ENCODE measurements around the gene TUBAL3. TPM values are rescaled to one million over a fixed set of nuclear protein-coding genes. Genes with fewer than 3 reads are reported as not detected.

The TUBAL3 gene
- polyA plus RNA-seq (2013, experiment 1 of 2), result not detected
- polyA plus RNA-seq (2013, experiment 2 of 2), result not detected

DNA sequence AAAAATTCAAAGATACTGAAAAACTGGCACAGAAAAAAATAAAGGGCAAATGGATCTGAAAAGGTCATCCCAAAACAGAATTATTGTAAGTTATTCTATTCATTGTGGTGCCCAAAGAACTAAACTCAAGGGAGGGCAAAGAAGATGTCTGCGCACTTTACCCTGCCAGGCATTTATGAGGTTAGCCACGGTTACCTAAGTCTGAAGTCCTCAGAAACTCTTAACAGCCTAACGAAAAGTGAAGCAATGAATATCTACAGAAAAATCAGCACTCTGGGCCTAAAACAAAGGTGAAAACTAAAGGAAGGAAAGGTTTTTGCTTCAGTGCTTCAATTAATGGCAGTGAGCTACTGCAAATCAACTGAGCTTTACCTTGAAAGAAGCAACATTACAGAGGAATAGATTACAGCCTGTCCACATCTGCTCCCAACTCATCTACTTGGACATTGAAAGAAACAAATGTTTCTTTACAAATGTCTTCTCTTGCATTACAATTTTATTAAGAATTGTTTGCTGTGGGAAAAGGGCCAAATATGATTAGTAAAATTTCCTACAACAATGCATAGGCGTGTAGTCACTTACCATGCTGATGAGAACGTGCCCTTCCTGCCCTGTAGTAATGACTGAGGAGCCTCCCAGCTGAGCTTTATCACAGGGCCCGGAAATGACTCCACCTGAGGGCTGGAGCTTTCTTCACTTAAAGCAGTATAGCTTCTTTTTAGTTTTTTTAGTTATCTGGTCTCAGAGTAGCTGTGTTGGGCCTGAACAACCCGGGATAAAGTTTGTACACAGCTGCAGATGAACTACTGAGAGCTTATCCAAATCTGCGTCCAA lies at the start of gene TUBAL3:
Gene TUBAL3 (minus strand): TSS at position 621 of the 834 bp plus-strand sequence. CDS start 36 bp downstream, at position 585.
- WGBS, 2 experiments (ENCODE audit: insufficient coverage in 2 of 2), result 83 to 86% methylated on average over 5 of the region's 8 CpGs

DNA sequence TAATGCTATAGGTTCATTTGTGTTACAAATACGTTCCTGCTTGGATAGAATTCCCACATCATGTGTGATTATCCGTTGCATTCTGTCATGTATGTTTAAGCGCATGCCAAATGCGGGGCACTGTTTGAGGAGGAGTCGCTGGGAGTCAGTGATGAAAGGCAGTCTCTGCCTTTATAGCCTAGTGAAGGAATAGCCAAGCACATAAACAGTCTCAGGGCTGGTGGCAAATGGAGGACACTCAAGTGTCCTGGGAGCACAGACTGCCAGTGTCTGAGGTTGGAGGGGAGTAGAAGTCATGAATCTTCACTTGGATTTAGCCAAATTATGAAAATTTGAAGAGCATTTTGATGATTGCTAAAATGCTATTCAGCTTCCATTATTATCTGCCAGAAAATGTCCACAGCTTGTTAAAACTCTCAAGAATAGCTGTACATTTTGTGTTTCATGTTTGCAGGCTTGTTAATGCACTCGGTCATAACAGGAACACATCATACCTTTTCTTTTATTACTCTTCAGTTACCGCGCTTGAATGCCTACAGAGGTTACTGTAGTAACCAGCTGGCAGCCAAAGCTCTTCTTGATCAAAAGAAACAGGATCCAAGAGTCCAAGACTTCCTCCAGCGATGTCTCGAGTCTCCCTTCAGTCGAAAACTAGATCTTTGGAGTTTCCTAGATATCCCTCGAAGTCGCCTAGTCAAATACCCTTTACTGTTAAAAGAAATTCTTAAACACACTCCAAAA lies 49.3 kb upstream of the TUBAL3 start:
- Histone ChIP-seq H3K9me3 (ENCODE audit: control insufficient read depth, low read length) (no peaks in the 10 kb centered on the region), H3K27ac (ENCODE audit: low read depth, low read length, severe bottlenecking) (no peak overlapping the region), H3K4me3 (ENCODE audit: extremely low read depth, insufficient read depth, low read length, poor library complexity, severe bottlenecking) (no peak overlapping the region), H3K36me3 (ENCODE audit: control insufficient read depth, insufficient read depth, low read length) (peaks cover 69% of the 10 kb centered on the region), H3K4me1 (ENCODE audit: control insufficient read depth, insufficient read depth, low read length, poor library complexity, severe bottlenecking) (no peaks in the 10 kb centered on the region)
- WGBS, 2 experiments (ENCODE audit: insufficient coverage in 2 of 2), result 88 to 94% methylated on average over 9 to 10 of the region's 13 CpGs

More for the DNA sequence above, at the start of gene TUBAL3:
- Histone ChIP-seq H3K27ac (ENCODE audit: low read depth, low read length, severe bottlenecking) (no peak within 1 kb of the TSS), H3K4me3 (ENCODE audit: extremely low read depth, insufficient read depth, low read length, poor library complexity, severe bottlenecking) (no peak within 1 kb of the TSS), H3K9me3 (ENCODE audit: control insufficient read depth, low read length) (peaks cover 16% of the 10 kb centered on the region), H3K4me1 (ENCODE audit: control insufficient read depth, insufficient read depth, low read length, poor library complexity, severe bottlenecking) (no peaks in the 10 kb centered on the region), H3K36me3 (ENCODE audit: control insufficient read depth, insufficient read depth, low read length) (no peaks in the 10 kb centered on the region)

DNA sequence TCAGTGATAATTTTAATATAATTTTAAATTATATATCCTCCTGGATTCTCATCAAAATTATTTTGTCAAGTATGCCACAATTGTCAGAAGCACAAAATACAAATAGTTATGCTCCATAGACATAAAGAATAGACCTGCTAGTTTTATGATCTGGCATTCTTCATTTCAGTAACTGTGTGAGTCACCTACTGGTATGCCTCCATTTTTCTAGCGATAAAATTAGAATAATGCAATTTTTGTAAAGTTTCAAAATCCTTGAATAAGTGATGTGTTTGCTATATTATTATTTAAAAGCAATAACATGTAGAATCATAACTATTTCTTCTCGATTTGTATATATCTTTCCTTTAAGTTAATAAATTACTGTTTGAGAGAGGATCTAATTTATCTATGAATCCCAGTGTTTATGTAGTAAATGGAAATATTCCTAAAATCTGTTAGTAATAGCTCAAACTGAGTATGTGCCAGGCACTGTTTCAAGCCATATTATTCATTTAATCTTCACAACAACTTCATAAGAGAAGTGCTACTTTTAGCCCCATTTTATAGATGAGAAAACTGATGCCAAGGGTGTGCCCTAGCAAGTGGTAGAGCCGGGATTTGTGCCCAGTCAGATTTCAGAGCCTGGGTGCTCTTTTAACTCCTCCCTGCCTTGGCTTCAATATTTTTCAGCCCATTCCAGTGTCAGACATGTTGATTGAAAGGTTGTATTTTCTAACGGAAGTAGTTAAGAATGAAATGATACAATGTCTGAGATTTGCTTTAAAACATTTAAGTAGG lies 46.2 kb upstream of the TUBAL3 start:
- Histone ChIP-seq H3K9me3 (ENCODE audit: control insufficient read depth, low read length) (no peaks in the 10 kb centered on the region), H3K4me3 (ENCODE audit: extremely low read depth, insufficient read depth, low read length, poor library complexity, severe bottlenecking) (no peak overlapping the region), H3K4me1 (ENCODE audit: control insufficient read depth, insufficient read depth, low read length, poor library complexity, severe bottlenecking) (no peaks in the 10 kb centered on the region), H3K27ac (ENCODE audit: low read depth, low read length, severe bottlenecking) (no peak overlapping the region), H3K36me3 (ENCODE audit: control insufficient read depth, insufficient read depth, low read length) (peaks cover 40% of the 10 kb centered on the region)
- 100% methylated on average over 1 of the region's 4 CpGs; no CpG with 5 or more reads in 1 of the 2 experiments for WGBS, 2 experiments (ENCODE audit: insufficient coverage in 2 of 2)

DNA sequence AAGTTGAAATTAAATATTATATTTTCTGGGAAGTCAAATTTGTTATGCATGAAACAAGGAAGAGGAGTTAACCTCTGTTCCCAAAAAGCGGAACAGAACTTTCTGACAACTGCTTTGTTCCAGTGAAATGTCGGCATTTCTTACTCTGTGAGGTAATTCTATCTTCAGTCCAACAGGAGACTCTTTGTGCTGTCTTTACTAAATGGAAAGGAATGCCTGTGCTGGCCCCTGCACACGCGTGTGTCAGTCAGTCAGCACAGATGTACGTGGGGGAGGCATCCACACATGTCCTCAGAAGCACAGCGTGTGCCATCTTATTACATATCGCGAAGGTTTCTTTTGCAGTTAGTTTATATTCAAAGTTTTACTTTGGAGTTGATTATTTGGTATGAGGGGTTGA lies 45.2 kb upstream of the TUBAL3 start:
- peak overlapping the region; percentile 25 for H3K27ac ChIP-seq (ENCODE audit: low read depth, low read length, severe bottlenecking)
- H3K36me3 ChIP-seq (ENCODE audit: control insufficient read depth, insufficient read depth, low read length), result peaks cover 33% of the 10 kb centered on the region
- no peaks in the 10 kb centered on the region for H3K4me1 ChIP-seq (ENCODE audit: control insufficient read depth, insufficient read depth, low read length, poor library complexity, severe bottlenecking)
- WGBS, 2 experiments (ENCODE audit: insufficient coverage in 2 of 2), result 80 to 86% methylated on average over 4 to 6 of the region's 8 CpGs
- H3K4me3 ChIP-seq (ENCODE audit: extremely low read depth, insufficient read depth, low read length, poor library complexity, severe bottlenecking), result no peak overlapping the region
- no peaks in the 10 kb centered on the region for H3K9me3 ChIP-seq (ENCODE audit: control insufficient read depth, low read length)

GRCh38 chr10:5449227-5449626 lies 44.6 kb upstream of the TUBAL3 start:
- Histone ChIP-seq H3K27ac (ENCODE audit: low read depth, low read length, severe bottlenecking) (no peak overlapping the region), H3K4me1 (ENCODE audit: control insufficient read depth, insufficient read depth, low read length, poor library complexity, severe bottlenecking) (no peaks in the 10 kb centered on the region), H3K36me3 (ENCODE audit: control insufficient read depth, insufficient read depth, low read length) (peaks cover 27% of the 10 kb centered on the region), H3K9me3 (ENCODE audit: control insufficient read depth, low read length) (no peaks in the 10 kb centered on the region), H3K4me3 (ENCODE audit: extremely low read depth, insufficient read depth, low read length, poor library complexity, severe bottlenecking) (peak overlapping the region; percentile 43)
- WGBS, 2 experiments (ENCODE audit: insufficient coverage in 2 of 2), result no CpG with 5 or more reads among the region's 2 CpGs

DNA sequence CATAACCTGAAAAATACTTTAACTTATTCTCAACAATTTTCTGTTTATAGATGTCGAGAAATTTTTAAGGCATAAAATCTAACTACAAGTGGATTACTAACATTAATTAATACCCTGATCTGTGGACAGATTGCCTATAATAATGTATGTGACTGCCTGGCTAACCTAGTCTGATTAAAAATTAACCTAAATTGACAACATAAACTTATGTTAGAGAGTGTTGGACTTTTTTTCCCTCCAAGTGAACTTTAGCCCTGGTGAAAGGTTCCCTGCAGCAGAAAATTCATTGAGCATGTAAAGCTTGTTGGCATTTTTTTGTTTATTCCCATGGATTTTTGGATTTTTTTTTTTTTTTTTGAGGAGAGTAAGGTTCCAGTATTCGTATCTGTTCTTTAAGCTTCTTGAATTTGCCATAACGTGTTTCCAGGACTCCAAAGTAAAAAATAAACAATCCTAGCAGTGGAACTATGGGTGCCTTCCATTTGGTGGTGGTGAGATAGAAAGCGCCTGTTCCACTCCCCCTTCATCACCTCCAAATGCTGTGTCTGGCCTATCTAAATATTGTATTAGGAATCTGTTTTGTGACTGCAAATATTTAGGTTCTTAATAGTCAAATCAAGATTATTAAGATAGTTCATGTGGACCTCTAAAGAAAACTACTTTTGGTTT lies 43.8 kb upstream of the TUBAL3 start:
- Histone ChIP-seq H3K27ac (ENCODE audit: low read depth, low read length, severe bottlenecking) (no peak overlapping the region), H3K4me3 (ENCODE audit: extremely low read depth, insufficient read depth, low read length, poor library complexity, severe bottlenecking) (peak overlapping the region; percentile 43), H3K9me3 (ENCODE audit: control insufficient read depth, low read length) (no peaks in the 10 kb centered on the region), H3K36me3 (ENCODE audit: control insufficient read depth, insufficient read depth, low read length) (peaks cover 24% of the 10 kb centered on the region), H3K4me1 (ENCODE audit: control insufficient read depth, insufficient read depth, low read length, poor library complexity, severe bottlenecking) (no peaks in the 10 kb centered on the region)
- WGBS, 2 experiments (ENCODE audit: insufficient coverage in 2 of 2), result no CpG with 5 or more reads among the region's 4 CpGs

DNA sequence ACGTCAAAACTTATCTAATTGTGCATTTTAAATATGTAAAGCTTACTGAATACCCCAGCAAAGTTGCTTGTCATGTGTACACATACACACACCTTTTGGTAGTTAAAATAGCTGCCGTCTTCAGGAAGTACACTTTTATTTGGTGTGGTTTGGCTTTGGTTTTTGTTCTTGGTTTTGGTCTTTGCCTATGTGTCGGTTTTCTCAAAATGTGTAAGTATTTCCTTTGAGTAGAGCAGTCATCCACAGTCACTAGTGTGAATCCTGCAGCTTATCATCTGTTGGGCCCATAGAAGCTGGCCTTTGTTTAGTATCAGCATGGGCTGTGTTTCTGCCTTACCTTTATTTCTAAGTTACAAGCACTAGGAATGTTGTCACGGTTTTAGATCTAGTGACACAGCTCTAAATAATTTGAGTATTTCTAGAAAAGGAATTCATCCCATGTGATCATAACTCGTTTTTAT lies 43.0 kb upstream of the TUBAL3 start:
- Histone ChIP-seq H3K27ac (ENCODE audit: low read depth, low read length, severe bottlenecking) (peak overlapping the region; percentile 24), H3K9me3 (ENCODE audit: control insufficient read depth, low read length) (no peaks in the 10 kb centered on the region), H3K4me3 (ENCODE audit: extremely low read depth, insufficient read depth, low read length, poor library complexity, severe bottlenecking) (peak overlapping the region; percentile 43), H3K4me1 (ENCODE audit: control insufficient read depth, insufficient read depth, low read length, poor library complexity, severe bottlenecking) (no peaks in the 10 kb centered on the region), H3K36me3 (ENCODE audit: control insufficient read depth, insufficient read depth, low read length) (peaks cover 17% of the 10 kb centered on the region)
- 20% methylated on average over 1 of the region's 5 CpGs; no CpG with 5 or more reads in 1 of the 2 experiments for WGBS, 2 experiments (ENCODE audit: insufficient coverage in 2 of 2)

DNA sequence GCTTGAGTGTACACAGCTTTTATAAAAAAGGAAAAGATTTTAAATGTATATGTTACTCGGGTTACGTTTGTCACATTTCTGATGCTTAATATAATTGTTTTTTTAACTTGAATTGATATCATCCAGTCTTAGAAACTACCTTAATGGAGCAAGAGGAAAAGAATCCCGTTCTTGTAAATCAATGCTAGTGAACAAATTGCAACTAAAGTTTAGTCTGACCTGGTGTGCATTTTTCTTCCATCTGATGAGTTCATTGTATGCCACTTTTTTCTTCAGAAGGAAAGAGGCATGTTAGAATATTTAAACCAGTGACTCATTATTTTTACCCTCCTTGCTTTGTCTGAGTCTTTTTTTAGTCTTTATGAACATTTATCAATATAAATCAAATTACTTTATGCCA lies 42.4 kb upstream of the TUBAL3 start:
- H3K27ac ChIP-seq (ENCODE audit: low read depth, low read length, severe bottlenecking), result no peak overlapping the region

DNA sequence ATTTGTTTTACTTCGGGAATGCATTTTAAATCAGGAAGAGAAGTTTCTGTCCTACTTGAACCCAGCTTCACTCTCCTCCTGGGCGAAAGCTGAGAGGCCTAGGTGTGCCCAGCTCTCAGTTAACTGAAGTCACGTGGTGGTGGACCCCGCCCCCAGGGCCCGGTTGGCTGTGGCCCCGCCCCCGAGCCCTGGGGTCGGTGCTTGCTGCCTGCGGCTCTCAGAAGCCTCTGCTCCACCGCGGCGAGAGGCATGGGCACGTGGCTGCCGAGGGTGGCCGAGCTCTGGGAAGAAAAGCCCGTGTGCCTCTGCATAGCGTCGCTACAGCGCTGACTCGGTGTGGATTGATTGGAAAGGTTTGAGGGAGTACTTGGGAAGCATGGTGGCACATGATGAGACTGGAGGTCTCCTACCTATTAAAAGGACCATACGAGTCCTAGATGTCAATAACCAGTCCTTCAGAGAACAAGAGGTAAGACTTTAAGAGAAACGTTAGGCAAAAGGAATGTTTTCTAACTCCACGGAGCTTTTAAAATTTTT lies 41.8 kb upstream of the TUBAL3 start:
- H3K27ac ChIP-seq (ENCODE audit: low read depth, low read length, severe bottlenecking), result peak overlapping the region; percentile 26
- peaks cover 7% of the 10 kb centered on the region for H3K36me3 ChIP-seq (ENCODE audit: control insufficient read depth, insufficient read depth, low read length)
- H3K4me1 ChIP-seq (ENCODE audit: control insufficient read depth, insufficient read depth, low read length, poor library complexity, severe bottlenecking), result no peaks in the 10 kb centered on the region
- H3K9me3 ChIP-seq (ENCODE audit: control insufficient read depth, low read length), result no peaks in the 10 kb centered on the region
- 0% methylated on average over 15 to 16 of the region's 23 CpGs for WGBS, 2 experiments (ENCODE audit: insufficient coverage in 2 of 2)
- peak overlapping the region; percentile 43 for H3K4me3 ChIP-seq (ENCODE audit: extremely low read depth, insufficient read depth, low read length, poor library complexity, severe bottlenecking)

More for the DNA sequence above, 42.4 kb upstream of the TUBAL3 start:
- no peaks in the 10 kb centered on the region for H3K9me3 ChIP-seq (ENCODE audit: control insufficient read depth, low read length)
- peaks cover 12% of the 10 kb centered on the region for H3K36me3 ChIP-seq (ENCODE audit: control insufficient read depth, insufficient read depth, low read length)
- WGBS, 2 experiments (ENCODE audit: insufficient coverage in 2 of 2), result 33% methylated on average over 1 of the region's 3 CpGs; no CpG with 5 or more reads in 1 of the 2 experiments
- H3K4me3 ChIP-seq (ENCODE audit: extremely low read depth, insufficient read depth, low read length, poor library complexity, severe bottlenecking), result peak overlapping the region; percentile 43
- H3K4me1 ChIP-seq (ENCODE audit: control insufficient read depth, insufficient read depth, low read length, poor library complexity, severe bottlenecking), result no peaks in the 10 kb centered on the region

Data from mesodermal cell (in vitro differentiated cells).